IMR-90 (cell line): ENCODE measurements around the gene CALD1. TPM values are rescaled to one million over a fixed set of nuclear protein-coding genes. Genes with fewer than 3 reads are reported as not detected.

Experiments
- ATAC-seq: fragments of 200-7000 bp; cut with Tn5 transposase; 2 replicates; pipeline ENCODE4 v1.9.1; 2020; ENCODE audit warnings: low read depth, mild to moderate bottlenecking, moderate library complexity
- BruUV-seq: library from RNA; stranded (reverse); fragments of 400-500 nt; replicated peaks from 2 replicates; lab custom pipeline; 2021; lab: Mats Ljungman, UMichigan
- CTCF ChIA-PET: fragments of 300-600 bp; formaldehyde crosslinking; extraction: SDS; loops from one replicate; lab custom pipeline; 2021; ENCODE audit warnings: antibody characterized with exemption; lab: Yijun Ruan, JAX
- POLR2A ChIA-PET: fragments of 300-600 bp; sonication (Branson Sonifier 250); formaldehyde crosslinking; loops from one replicate; lab custom pipeline; 2022; ENCODE audit warnings: antibody characterized with exemption; ENCODE audit not compliant: unreplicated experiment; lab: Charles Lee
- DNase-seq: peaks from one replicate; pipeline ENCODE4 v3.0.0; 2013
- H2AFZ ChIP-seq: replicated peaks from 2 replicates; pipeline ENCODE3; 2013; ENCODE audit warnings: low read length, mild to moderate bottlenecking; ENCODE audit not compliant: poor library complexity
- H2AK5ac ChIP-seq: 2 replicates; pipeline ENCODE4 v1.6.1; 2013; ENCODE audit warnings: low read depth, low read length, inconsistent platforms
- H2AK9ac ChIP-seq: replicated peaks from 2 replicates; pipeline ENCODE3; 2013; ENCODE audit warnings: mild to moderate bottlenecking, low read depth, low read length, moderate library complexity; ENCODE audit not compliant: poor library complexity
- H2BK120ac ChIP-seq: 2 replicates; pipeline ENCODE4 v1.6.1; 2013; ENCODE audit warnings: low read depth, low read length, inconsistent platforms
- H2BK15ac ChIP-seq: 3 replicates; pipeline ENCODE4 v1.6.1; 2013; ENCODE audit warnings: low read depth, low read length, inconsistent platforms
- H2BK20ac ChIP-seq: 2 replicates; pipeline ENCODE4 v1.6.1; 2013; ENCODE audit warnings: low read depth, mild to moderate bottlenecking, inconsistent platforms, low read length, moderate library complexity
- H2BK5ac ChIP-seq: 2 replicates; pipeline ENCODE4 v1.6.1; 2013; ENCODE audit warnings: mild to moderate bottlenecking, low read depth, low read length, inconsistent platforms; ENCODE audit not compliant: poor library complexity, severe bottlenecking
- H3K14ac ChIP-seq: replicated peaks from 2 replicates; pipeline ENCODE4 v1.6.1; 2013; ENCODE audit warnings: low read depth, low read length, inconsistent platforms
- H3K18ac ChIP-seq: 2 replicates; pipeline ENCODE4 v1.6.1; 2013; ENCODE audit warnings: low read depth, low read length, control low read depth
- H3K23ac ChIP-seq: 2 replicates; pipeline ENCODE4 v1.6.1; 2013; ENCODE audit warnings: low read depth, low read length, inconsistent platforms
- H3K27ac ChIP-seq: 2 replicates; pipeline ENCODE4 v1.5.1; 2013; ENCODE audit warnings: mild to moderate bottlenecking, control low read depth, low read length; ENCODE audit not compliant: insufficient read depth
- H3K27me3 ChIP-seq: 2 replicates; pipeline ENCODE4 v1.6.1; 2013; ENCODE audit warnings: low read length; ENCODE audit not compliant: control insufficient read depth, insufficient read depth
- H3K36me3 ChIP-seq: 2 replicates; pipeline ENCODE4 v1.6.1; 2013; ENCODE audit warnings: low read length, mixed read lengths; ENCODE audit not compliant: control insufficient read depth, insufficient read depth
- H3K4ac ChIP-seq: 2 replicates; pipeline ENCODE4 v1.6.1; 2013; ENCODE audit warnings: low read depth, low read length, inconsistent platforms
- H3K4me1 ChIP-seq: 2 replicates; pipeline ENCODE4 v1.6.1; 2013; ENCODE audit warnings: low read length, mixed read lengths; ENCODE audit not compliant: control insufficient read depth, insufficient read depth
- H3K4me2 ChIP-seq: 2 replicates; pipeline ENCODE4 v1.6.1; 2013; ENCODE audit warnings: low read depth, mild to moderate bottlenecking, control low read depth, low read length, moderate library complexity
- H3K4me3 ChIP-seq: 2 replicates; pipeline ENCODE4 v1.5.1; 2013; ENCODE audit warnings: low read depth, mild to moderate bottlenecking, control low read depth, low read length, moderate library complexity; ENCODE audit not compliant: insufficient read depth
- H3K56ac ChIP-seq: 2 replicates; pipeline ENCODE4 v1.6.1; 2013; ENCODE audit warnings: low read length, inconsistent platforms; ENCODE audit not compliant: insufficient read depth; ENCODE audit errors: extremely low read depth
- H3K79me1 ChIP-seq, 2 experiments: 2 replicates each; pipeline ENCODE4 v1.6.1; 2013; ENCODE audit warnings: low read length in 2 of 2, inconsistent platforms in 1 of 2, low read depth in 1 of 2
- H3K9ac ChIP-seq: 2 replicates; pipeline ENCODE4 v1.6.1; 2013; ENCODE audit warnings: low read depth, low read length, control low read depth
- H3K9me1 ChIP-seq: 2 replicates; pipeline ENCODE4 v1.6.1; 2013; ENCODE audit warnings: low read length, inconsistent platforms; ENCODE audit not compliant: insufficient read depth
- H3K9me3 ChIP-seq: 2 replicates; pipeline ENCODE4 v1.6.1; 2013; ENCODE audit warnings: low read length; ENCODE audit not compliant: control insufficient read depth, insufficient read depth
- H4K20me1 ChIP-seq: 2 replicates; pipeline ENCODE4 v1.6.1; 2013; ENCODE audit warnings: low read length, inconsistent platforms; ENCODE audit not compliant: insufficient read depth
- H4K5ac ChIP-seq: 2 replicates; pipeline ENCODE4 v1.6.1; 2013; ENCODE audit warnings: mild to moderate bottlenecking, low read depth, low read length, control low read depth
- H4K8ac ChIP-seq, 2 experiments: 2 replicates each; pipeline ENCODE4 v1.6.1; 2013; ENCODE audit warnings: low read depth in 2 of 2, low read length in 2 of 2, control low read depth in 1 of 2, inconsistent platforms in 1 of 2
- H4K91ac ChIP-seq: 2 replicates; pipeline ENCODE4 v1.6.1; 2013; ENCODE audit warnings: low read depth, low read length, inconsistent platforms; ENCODE audit not compliant: insufficient read depth
- CEBPB ChIP-seq: IDR thresholded peaks from 2 replicates; pipeline ENCODE4 v1.6.1; 2012; ENCODE audit warnings: low read depth, low read length, improper control_type of control experiment
- ELK1 ChIP-seq: fragments of 150-350 bp; IDR thresholded peaks from 2 replicates; pipeline ENCODE4 v1.6.1; 2016; ENCODE audit warnings: low read depth, mild to moderate bottlenecking, low read length, moderate library complexity, borderline replicate concordance
- MAZ ChIP-seq: IDR thresholded peaks from 2 replicates; pipeline ENCODE4 v1.6.1; 2012; ENCODE audit warnings: low read depth, mild to moderate bottlenecking, low read length, improper control_type of control experiment, moderate library complexity, borderline replicate concordance
- WGBS, 2 experiments: methylation state at CpG; one replicate each; pipeline versions ENCODE4 v1.1.5 to v1.1.7; 2013; ENCODE audit warnings: missing lambda C conversion rate in 2 of 2; ENCODE audit not compliant: insufficient read length in 1 of 2; ENCODE audit errors: extremely low coverage in 2 of 2; 5-methylcytosine and 5-hydroxymethylcytosine counted together
- dilution Hi-C: fragments of 300-500 bp; cut with HindIII; formaldehyde crosslinking; loops from one replicate; pipeline ENCODE4 v1.14.3; 2018; ENCODE audit warnings: low sequenced_read_pairs; ENCODE audit not compliant: unreplicated experiment
- in situ Hi-C: fragments of 300-500 bp; cut with MboI; formaldehyde crosslinking; loops from 3 replicates; pipeline ENCODE4 v1.14.3; 2019; ENCODE audit warnings: low sequenced_read_pairs, inconsistent platforms, mixed read lengths
- intact Hi-C: fragments of 100-400 bp; cut with micrococcal nuclease; formaldehyde crosslinking; loops from 2 replicates; pipeline ENCODE4 v1.10.0; 2022
- polyA plus RNA-seq, 3 experiments: library from polyadenylated mRNA; depleted of rRNA; stranded (reverse); fragments of >200 nt; gene quantifications; 2 replicates each; pipeline ENCODE4 v1.2.3, GENCODE V29; 2012; ENCODE audit warnings: low replicate concordance in 1 of 3
- total RNA-seq: library from RNA; depleted of rRNA; stranded (reverse); fragments of >200 nt; gene quantifications from 2 replicates; pipeline ENCODE4 v1.2.3, GENCODE V29; 2012

CALD1 gene
- total and polyA plus RNA-seq, 2 of the 4 experiments (the other 2 are of a cell fraction) = 375 to 487 TPM

DNA sequence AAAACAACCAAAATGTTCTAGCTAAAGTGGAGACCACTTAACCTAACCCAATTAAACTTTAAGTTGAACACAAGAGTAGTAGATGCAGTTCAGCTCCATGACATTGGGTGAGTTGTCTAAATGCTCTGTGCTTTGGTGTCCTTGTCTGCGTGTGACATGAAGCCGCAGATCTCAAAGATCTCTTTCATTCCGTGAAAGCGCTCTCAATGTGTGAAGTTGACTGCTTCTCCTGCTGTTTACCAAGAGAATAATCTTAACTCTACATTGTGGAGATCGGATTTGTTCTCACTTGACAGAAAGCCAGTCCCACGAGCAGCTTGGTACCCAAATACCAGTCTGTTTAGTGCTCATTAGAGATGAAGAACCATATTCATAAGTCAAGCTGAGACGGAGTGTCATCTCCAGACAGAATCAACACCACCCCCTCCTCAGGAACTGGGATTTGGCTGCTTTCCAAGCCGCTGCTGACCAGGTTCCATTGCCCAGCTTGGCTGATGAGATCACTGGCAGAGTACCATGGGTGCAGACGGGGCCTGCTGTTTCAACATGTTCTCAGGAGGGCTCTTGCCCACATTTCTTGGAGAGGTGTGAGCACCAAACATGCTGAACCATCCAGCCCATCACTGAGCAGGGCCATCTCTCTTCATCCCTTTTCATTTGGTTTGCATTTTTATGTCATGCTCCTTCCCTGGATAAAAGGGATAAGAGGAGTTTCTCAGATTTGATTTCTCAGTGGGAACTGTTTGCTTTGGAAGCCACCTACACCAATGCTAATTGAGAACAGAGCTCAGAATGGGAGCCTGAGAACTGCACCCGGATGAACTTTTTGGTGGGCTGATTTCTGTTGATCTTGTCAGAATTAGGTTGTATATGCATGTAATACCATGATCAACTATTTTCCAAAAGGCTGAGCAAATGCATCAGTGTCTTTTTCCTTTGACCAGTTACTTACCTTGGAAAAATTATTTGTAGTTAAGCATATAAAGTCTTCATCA is 111.1 kb downstream of the CALD1 start:
- Histone ChIP-seq H3K27me3 (no peaks in the 10 kb centered on the region), H2BK20ac (no peak overlapping the region), H3K18ac (no peak overlapping the region), H3K36me3 (peaks cover 19% of the 10 kb centered on the region), H3K27ac (peak overlapping the region; percentile 36; the same call in 1 of the 2 replicates), H2AFZ (no peak overlapping the region), H4K20me1 (peaks cover 85% of the 10 kb centered on the region), H3K4me2 (peak overlapping the region; percentile 58), H3K14ac (peak overlapping the region; percentile 65), H2BK5ac (peak overlapping the region; percentile 37), H2BK120ac (peak overlapping the region; percentile 11; the same call in 1 of the 2 replicates), H4K8ac (no peak overlapping the region), H2AK5ac (peak overlapping the region; percentile 45; the same call in 1 of the 2 replicates), H3K9ac (no peak overlapping the region), H3K79me1 (peaks cover 41 to 85% of the 10 kb centered on the region in 2 experiments), H3K4ac (peak overlapping the region; percentile 46; the same call in 1 of the 2 replicates), H3K4me1 (peaks cover 32% of the 10 kb centered on the region), H3K9me3 (no peaks in the 10 kb centered on the region), H4K91ac (0 out of 2 replicates have a peak overlapping the region, but pooled peaks have one; percentile 2), H2BK15ac (no peak overlapping the region; the same call in 2 of the 3 replicates), H3K23ac (peak overlapping the region; percentile 78), H3K56ac (no peak overlapping the region), H3K4me3 (no peak overlapping the region), H4K5ac (no peak overlapping the region), H2AK9ac (peak overlapping the region; percentile 2), H3K9me1 (peaks cover 38% of the 10 kb centered on the region)
- 20% methylated on average over 1 of the region's 10 CpGs; no CpG with 5 or more reads in 1 of the 2 experiments for WGBS, 2 experiments
- peak; percentile 57 for DNase-seq
- CTCF ChIA-PET = no interaction called here
- POLR2A ChIA-PET = no interaction called here
- dilution Hi-C loops = no loop called here
- no peak for ATAC-seq
- no TSS peak for BruUV-seq
- TF ChIP-seq CEBPB (0 out of 2 replicates have a peak, but pooled peaks have one; percentile 10), ELK1 (no peak), MAZ (peak; percentile 46; the same call in 1 of the 2 replicates)
- in situ Hi-C loops = no loop called here
- intact Hi-C loops = loop anchor here (5.0 kb wide), 1 partner anchor 63 kb away; no protein-coding TSS in a partner anchor
